NCI-H460 (cell line): ENCODE results near the gene PCNX2. TPM values are rescaled to one million over a fixed set of nuclear protein-coding genes. Genes with fewer than 3 reads are reported as not detected.

Experiments used
- DNase-seq: peaks from one replicate; pipeline ENCODE4 v3.0.0-alpha.2; 2016; ENCODE audit warnings: low read depth; ENCODE audit errors: extremely low read depth
- total RNA-seq: library from RNA; depleted of rRNA; stranded (reverse); fragments of >200 nt; shearing (Covaris generic); gene quantifications from 2 replicates; pipeline ENCODE4 v1.2.3, GENCODE V29; 2014; rRNA removed

The PCNX2 gene
- total RNA-seq, 1 experiment from 2014 or later = 22.8 TPM

DNA sequence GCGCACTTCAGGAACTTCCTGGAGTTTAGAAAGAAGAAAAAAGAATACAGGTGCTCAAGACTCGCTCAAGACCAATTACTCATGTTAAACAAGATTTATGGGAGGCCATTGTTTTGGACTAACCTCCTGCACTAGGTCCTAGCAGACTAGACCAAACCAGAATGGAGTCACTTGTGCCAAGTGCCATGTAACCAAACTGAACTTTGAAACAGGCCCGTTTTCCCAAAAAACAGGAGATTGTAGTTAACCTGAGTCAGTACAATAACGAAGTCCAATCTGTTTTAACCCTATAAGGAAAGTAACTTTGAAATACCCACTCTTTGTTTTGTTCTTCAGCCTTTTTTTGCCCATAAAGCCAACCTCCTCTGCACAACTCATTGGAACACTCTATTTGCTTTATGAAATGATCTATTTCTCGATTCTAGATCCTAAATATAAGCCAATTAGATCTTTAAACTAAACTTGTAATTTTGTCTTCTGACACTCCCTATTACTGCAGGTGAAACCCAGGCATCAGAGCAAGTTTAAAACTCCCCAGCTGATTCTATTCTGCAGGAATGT lies 345.8 kb downstream of the PCNX2 start:
- DNase-seq = no peak

DNA sequence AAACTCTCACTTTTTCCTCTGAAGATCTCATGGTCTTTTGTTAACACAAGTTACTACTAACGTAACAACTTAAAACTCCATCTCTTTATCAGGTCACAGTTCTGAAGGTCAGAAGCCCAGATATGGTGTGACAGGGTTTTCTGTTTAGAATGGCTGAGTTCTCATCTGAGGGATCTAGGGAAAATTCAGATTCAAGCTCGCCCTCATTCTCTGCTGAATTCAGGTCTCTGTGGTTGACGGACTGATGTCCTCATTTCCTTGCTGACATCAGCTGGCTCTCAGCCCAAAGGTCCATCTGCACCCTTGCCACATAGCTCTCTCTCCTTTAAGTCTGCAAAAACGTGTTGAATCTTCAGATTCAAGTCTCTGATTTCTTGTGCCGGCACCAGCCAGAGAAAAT lies 351.2 kb downstream of the PCNX2 start:
- DNase-seq = no peak

DNA sequence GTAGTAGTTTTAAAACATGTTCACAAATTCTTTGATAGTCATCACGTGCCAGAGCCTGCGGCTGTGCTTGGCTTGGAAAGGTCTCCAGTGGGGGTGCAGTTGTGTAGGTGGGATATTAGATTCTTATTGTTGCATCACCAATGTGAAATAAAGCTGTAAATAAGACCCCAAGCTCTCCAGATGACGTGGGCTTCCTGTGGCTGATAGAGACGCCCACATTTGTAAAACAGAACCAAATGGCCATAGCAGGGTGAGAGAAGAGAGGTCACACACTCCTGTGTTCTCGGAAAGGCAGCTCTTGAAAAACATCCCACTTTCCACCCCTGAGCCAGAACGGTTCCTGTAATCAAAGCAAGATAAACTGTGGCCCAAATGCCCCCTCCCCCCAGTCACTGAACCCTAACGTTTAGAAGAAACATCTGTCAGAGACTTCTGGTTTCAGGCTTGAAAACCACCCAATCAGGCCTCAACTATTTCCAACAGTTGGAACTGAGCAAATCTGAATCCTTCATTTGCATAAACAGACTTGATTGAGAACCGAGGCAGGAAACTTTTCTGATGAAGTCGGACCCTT lies 351.8 kb downstream of the PCNX2 start:
- DNase-seq = no peak

DNA sequence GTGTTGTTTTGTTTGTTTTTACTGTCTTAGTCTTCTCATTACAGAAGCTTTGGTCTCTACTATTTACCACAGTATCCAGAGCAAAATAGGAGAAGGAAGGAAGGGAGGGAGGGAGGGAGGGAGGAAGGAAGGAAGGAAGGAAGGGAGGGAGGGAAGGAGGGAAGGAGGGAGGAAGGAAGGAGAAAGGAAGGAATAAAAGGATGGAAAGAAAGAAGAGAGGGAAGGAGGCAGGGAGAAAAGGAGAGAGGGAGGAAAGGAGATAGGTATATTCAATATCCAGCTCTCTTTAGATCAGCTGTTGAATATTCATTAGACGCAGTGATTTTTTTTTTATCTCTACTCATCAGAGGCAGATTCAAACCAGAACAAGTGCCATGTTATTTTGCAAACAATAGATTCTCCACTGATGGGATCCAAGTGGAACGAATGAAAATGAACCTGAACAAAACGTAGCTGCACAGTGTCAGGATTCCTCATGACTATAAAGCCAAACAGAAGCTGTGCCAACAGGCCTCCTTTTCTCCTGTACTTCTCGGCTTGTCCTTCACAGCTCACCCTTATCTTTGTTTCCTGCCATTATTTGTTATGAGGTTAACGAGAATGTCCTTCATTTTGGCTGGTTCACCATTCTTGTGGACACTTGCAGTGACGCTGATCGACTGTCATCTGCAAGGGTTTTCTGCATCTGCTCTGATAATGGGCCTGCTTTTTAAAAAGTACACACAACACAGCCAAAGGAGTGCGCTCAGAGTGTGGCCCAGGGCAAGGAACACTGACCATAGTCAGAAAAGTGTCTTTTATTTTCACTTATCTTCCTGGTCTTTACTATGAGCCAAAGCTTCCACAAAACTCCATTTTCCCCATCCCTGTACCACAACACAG lies 352.9 kb downstream of the PCNX2 start:
- DNase-seq = no peak

DNA sequence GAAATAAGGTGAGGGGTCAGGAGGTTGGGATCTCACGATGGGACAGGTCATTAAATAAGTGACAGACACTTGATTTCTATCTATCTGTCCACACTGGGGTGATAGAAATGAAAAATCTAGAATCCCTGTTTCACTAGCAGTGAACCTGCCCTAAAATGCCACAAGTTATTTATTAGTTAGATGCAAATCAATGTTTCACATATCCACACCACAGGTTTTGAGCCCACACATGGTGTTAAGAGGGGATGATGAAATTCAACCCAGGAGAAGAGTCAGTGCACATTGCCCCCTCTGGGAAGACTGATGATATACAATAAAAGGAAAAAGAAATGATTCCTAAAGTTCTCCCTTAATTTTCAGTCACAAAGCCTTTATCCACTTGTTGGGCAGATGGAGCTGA lies 355.3 kb downstream of the PCNX2 start:
- no peak for DNase-seq

DNA sequence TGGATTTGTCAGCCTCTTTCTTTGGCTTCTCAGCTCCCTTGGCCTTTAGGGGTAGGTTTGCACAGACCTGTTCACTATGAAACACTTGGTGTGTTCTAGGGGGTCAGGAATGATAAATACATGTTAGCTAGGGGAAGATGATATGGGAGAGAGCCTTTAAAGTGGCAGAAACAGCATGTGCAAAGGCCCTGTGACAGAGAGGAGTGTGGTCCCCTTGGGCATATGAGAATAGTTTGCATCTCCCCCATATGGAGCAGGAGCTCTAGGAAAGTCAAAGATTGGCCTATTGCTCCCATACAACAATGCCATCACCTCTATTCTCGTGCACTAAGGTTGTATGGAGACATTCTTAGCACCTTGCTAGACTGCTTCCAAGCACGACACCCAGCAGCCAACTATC lies 355.8 kb downstream of the PCNX2 start:
- no peak for DNase-seq

DNA sequence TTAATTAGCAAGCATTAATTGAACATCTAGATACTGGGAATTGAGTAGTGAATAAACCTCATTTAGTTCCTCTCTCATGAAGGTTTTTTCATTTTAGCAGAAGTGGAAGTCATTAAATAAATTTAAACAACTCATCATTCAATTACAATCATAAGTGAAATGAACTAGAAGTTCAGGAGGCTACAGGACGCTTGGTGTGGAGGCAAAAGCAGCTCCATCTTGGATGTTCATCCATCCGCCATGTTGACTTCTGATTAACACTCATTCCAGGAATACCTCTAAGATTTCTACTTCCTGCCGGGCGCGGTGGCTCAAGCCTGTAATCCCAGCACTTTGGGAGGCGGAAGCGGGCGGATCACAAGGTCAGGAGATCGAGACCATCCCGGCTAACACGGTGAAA lies 356.6 kb downstream of the PCNX2 start:
- DNase-seq = no peak

DNA sequence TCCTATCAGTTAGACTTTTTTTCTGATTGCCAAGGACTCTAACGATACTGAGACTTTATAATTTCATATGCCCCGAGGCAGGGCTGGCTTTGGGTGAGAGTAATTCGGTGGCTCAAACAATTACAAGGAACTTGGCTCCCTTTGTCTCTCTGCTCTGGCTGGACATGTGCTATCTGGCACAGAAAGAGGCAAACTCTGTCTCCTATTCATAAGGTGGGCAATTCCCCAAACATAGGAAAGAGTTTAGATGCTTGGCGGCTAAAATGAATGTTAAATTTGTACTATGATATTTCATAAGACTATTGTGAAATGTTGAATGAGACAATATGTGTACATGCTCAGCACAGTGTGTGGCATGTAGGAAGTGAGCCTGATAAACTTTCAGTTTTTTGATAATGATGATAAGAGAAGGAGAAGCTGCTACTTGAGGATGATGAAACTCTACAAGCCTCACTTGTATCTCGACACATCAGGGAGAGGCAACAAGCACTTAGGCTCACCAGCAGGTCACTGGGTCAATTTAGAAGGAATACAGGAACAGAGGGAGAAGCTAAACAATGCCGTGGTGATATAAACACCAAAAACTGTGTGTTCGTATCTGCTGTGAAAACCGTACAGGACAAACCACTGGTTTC lies 357.7 kb downstream of the PCNX2 start:
- no peak for DNase-seq

DNA sequence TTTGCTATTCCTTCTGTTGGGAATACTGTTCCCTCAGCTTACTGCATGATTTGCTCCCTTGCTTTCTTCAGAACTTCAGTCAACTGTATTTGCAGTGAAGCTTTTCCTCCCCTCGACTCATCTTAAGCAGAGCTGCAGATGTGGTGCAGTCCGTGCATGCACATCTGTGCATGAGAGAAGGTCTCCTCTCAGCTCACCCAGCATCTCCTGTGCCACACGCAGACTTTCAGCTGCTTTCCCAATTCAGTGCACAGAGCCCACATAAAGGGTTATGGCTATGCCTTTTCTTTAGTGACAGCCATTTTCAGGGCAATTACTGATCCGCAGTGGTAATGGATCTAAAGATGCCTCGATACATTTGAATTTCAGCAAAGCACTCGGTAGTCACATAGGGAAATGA lies 358.6 kb downstream of the PCNX2 start:
- no peak for DNase-seq

Other genes with a start within 250 kb of the PCNX2 start
- 21.6 and 22.9 TPM in 2 replicates for gene MAP3K21, start 32.0 kb upstream of the PCNX2 start, total RNA-seq